H9 (cell line): ENCODE data around the gene MPZL3. TPM values are rescaled to one million over a fixed set of nuclear protein-coding genes. Genes with fewer than 3 reads are reported as not detected.

ENCODE experiments used
- DNase-seq: peaks from one replicate; pipeline ENCODE4 v3.0.0-alpha.2; 2017
- H2AFZ ChIP-seq: one replicate; pipeline ENCODE4 v1.6.1; 2013; ENCODE audit warnings: mild to moderate bottlenecking, low read length, control low read depth, moderate library complexity
- H2AK5ac ChIP-seq: 2 replicates; pipeline ENCODE4 v1.6.1; 2013; ENCODE audit warnings: low read length, control low read depth, mixed read lengths; ENCODE audit not compliant: insufficient read length
- H2BK120ac ChIP-seq: one replicate; pipeline ENCODE4 v1.6.1; 2013; ENCODE audit warnings: low read depth, mild to moderate bottlenecking, low read length, control low read depth, inconsistent platforms; ENCODE audit not compliant: poor library complexity, severe bottlenecking
- H2BK12ac ChIP-seq: 2 replicates; pipeline ENCODE4 v1.6.1; 2013; ENCODE audit warnings: low read length, control low read depth, mixed read lengths, low read depth; ENCODE audit not compliant: insufficient read length
- H2BK15ac ChIP-seq: 2 replicates; pipeline ENCODE4 v1.6.1; 2013; ENCODE audit warnings: low read depth, low read length, control low read depth
- H2BK20ac ChIP-seq: one replicate; pipeline ENCODE4 v1.6.1; 2013; ENCODE audit warnings: low read depth, mild to moderate bottlenecking, low read length, control low read depth, inconsistent platforms; ENCODE audit not compliant: poor library complexity, severe bottlenecking
- H2BK5ac ChIP-seq: 2 replicates; pipeline ENCODE4 v1.6.1; 2013; ENCODE audit warnings: low read length, control low read depth, mixed read lengths; ENCODE audit not compliant: insufficient read length
- H3K14ac ChIP-seq: 2 replicates; pipeline ENCODE4 v1.6.1; 2013; ENCODE audit warnings: low read length, control low read depth; ENCODE audit not compliant: insufficient read depth
- H3K18ac ChIP-seq: 2 replicates; pipeline ENCODE4 v1.6.1; 2013; ENCODE audit warnings: low read depth, mild to moderate bottlenecking, mixed read lengths, low read length, control low read depth; ENCODE audit not compliant: insufficient read length
- H3K23ac ChIP-seq: 2 replicates; pipeline ENCODE4 v1.6.1; 2013; ENCODE audit warnings: low read length, control low read depth, mixed read lengths, low read depth; ENCODE audit not compliant: insufficient read length
- H3K23me2 ChIP-seq: 2 replicates; pipeline ENCODE4 v1.6.1; 2013; ENCODE audit warnings: low read depth, mild to moderate bottlenecking, mixed read lengths, low read length, control low read depth; ENCODE audit not compliant: insufficient read length, poor library complexity, severe bottlenecking
- H3K27ac ChIP-seq: 2 replicates; pipeline ENCODE4 v1.5.1; 2013; ENCODE audit warnings: low read length, control low read depth, mixed read lengths, low read depth; ENCODE audit not compliant: insufficient read length
- H3K27me3 ChIP-seq: 2 replicates; pipeline ENCODE4 v1.6.1; 2013; ENCODE audit warnings: low read length, control low read depth, inconsistent platforms; ENCODE audit not compliant: insufficient read depth
- H3K4ac ChIP-seq: 2 replicates; pipeline ENCODE4 v1.6.1; 2013; ENCODE audit warnings: low read depth, mild to moderate bottlenecking, control low read depth, inconsistent platforms, low read length, moderate library complexity
- H3K4me1 ChIP-seq: 2 replicates; pipeline ENCODE4 v1.6.1; 2013; ENCODE audit warnings: low read length, control low read depth, inconsistent platforms; ENCODE audit not compliant: insufficient read depth
- H3K4me2 ChIP-seq: 2 replicates; pipeline ENCODE4 v1.6.1; 2013; ENCODE audit warnings: low read length, control low read depth, mixed read lengths; ENCODE audit not compliant: insufficient read length, insufficient read depth
- H3K56ac ChIP-seq: 2 replicates; pipeline ENCODE4 v1.6.1; 2013; ENCODE audit warnings: low read depth, mild to moderate bottlenecking, mixed read lengths, low read length, control low read depth; ENCODE audit not compliant: insufficient read length
- H3K79me1 ChIP-seq: 2 replicates; pipeline ENCODE4 v1.6.1; 2013; ENCODE audit warnings: low read depth, mild to moderate bottlenecking, moderate library complexity, low read length, control low read depth, inconsistent platforms; ENCODE audit not compliant: insufficient read depth, poor library complexity, severe bottlenecking
- H3K79me2 ChIP-seq: 2 replicates; pipeline ENCODE4 v1.6.1; 2013; ENCODE audit warnings: low read length, control low read depth, inconsistent platforms; ENCODE audit not compliant: insufficient read depth
- H3K9ac ChIP-seq: 2 replicates; pipeline ENCODE4 v1.6.1; 2013; ENCODE audit warnings: low read length, control low read depth, mixed read lengths; ENCODE audit not compliant: insufficient read length; ENCODE audit errors: extremely low read depth
- H3K9me3 ChIP-seq: one replicate; pipeline ENCODE4 v1.6.1; 2013; ENCODE audit warnings: low read depth, low read length, inconsistent platforms; ENCODE audit not compliant: control insufficient read depth
- H3T11ph ChIP-seq: one replicate; pipeline ENCODE4 v1.6.1; 2013; ENCODE audit warnings: mild to moderate bottlenecking, low read length, control low read depth, inconsistent platforms
- H4K20me1 ChIP-seq: one replicate; pipeline ENCODE4 v1.6.1; 2013; ENCODE audit not compliant: control insufficient read depth, insufficient read length, insufficient read depth
- H4K5ac ChIP-seq: 2 replicates; pipeline ENCODE4 v1.6.1; 2013; ENCODE audit warnings: low read depth, mild to moderate bottlenecking, mixed read lengths, low read length, control low read depth; ENCODE audit not compliant: insufficient read length
- H4K8ac ChIP-seq: replicated peaks from 2 replicates; pipeline ENCODE4 v1.6.1; 2013; ENCODE audit warnings: low read length, control low read depth, mixed read lengths, low read depth; ENCODE audit not compliant: insufficient read length
- H4K91ac ChIP-seq: 2 replicates; pipeline ENCODE4 v1.6.1; 2013; ENCODE audit warnings: low read depth, mild to moderate bottlenecking, moderate library complexity, mixed read lengths, low read length, control low read depth; ENCODE audit not compliant: insufficient read length
- H3K27ac Mint-ChIP-seq, 3 experiments: 2 replicates in 2 of 3; 3 replicates in 1 of 3; pipeline ENCODE4 v1.8.0; 2020 to 2021; ENCODE audit warnings: mixed read lengths in 3 of 3, mild to moderate bottlenecking in 1 of 3, moderate library complexity in 1 of 3
- H3K27me3 Mint-ChIP-seq: 2 replicates; pipeline ENCODE4 v1.8.0; 2021; ENCODE audit warnings: low read depth, mild to moderate bottlenecking, moderate library complexity, mixed read lengths
- H3K36me3 Mint-ChIP-seq, 3 experiments: 2 replicates in 2 of 3; 3 replicates in 1 of 3; pipeline ENCODE4 v1.8.0; 2020 to 2021; ENCODE audit warnings: low read depth in 3 of 3, mixed read lengths in 3 of 3; ENCODE audit not compliant: insufficient read depth in 1 of 3
- H3K4me1 Mint-ChIP-seq, 2 experiments: 2 replicates each; pipeline ENCODE4 v1.8.0; 2020; ENCODE audit warnings: mixed read lengths in 2 of 2
- H3K4me3 Mint-ChIP-seq, 2 experiments: 2 replicates in 1 of 2; 3 replicates in 1 of 2; pipeline ENCODE4 v1.8.0; 2020 to 2021; ENCODE audit warnings: mild to moderate bottlenecking in 2 of 2, mixed read lengths in 2 of 2, moderate library complexity in 1 of 2
- H3K9me3 Mint-ChIP-seq, 2 experiments: 2 replicates in 1 of 2; 3 replicates in 1 of 2; pipeline ENCODE4 v1.8.0; 2020; ENCODE audit warnings: mild to moderate bottlenecking in 2 of 2, mixed read lengths in 2 of 2, moderate library complexity in 1 of 2
- CTCF ChIP-seq: fragments of 200-600 bp; sonication (generic); conservative IDR thresholded peaks from 3 replicates; pipeline ENCODE4 v1.8.0; 2021; ENCODE audit warnings: antibody characterized with exemption, mild to moderate bottlenecking
- WGBS: extraction: QIAGEN DNeasy Blood & Tissue Kit; methylation state at CpG from one replicate; pipeline ENCODE4 v1.1.7; 2013; ENCODE audit warnings: missing lambda C conversion rate, low lambda C conversion rate, mixed read lengths; ENCODE audit not compliant: insufficient read length; ENCODE audit errors: extremely low coverage; 5-methylcytosine and 5-hydroxymethylcytosine counted together
- total RNA-seq: library from RNA; stranded (reverse); gene quantifications from 2 replicates; pipeline ENCODE4 v1.2.1, GENCODE V29; 2021

Gene MPZL3
- total RNA-seq, 1 experiment from 2014 or later, result 2.6 TPM

- Histone ChIP-seq H4K5ac (no peak overlapping the region), H3T11ph (no peak overlapping the region), H3K4me2 (no peak overlapping the region), H2BK12ac (no peak overlapping the region), H2AFZ (no peak overlapping the region), H3K27me3 (no peaks in the 10 kb centered on the region), H3K23ac (no peak overlapping the region), H4K91ac (no peak overlapping the region), H3K79me1 (no peaks in the 10 kb centered on the region), H3K9ac (no peak overlapping the region), H2BK20ac (no peak overlapping the region), H3K18ac (no peak overlapping the region), H3K23me2 (no peaks in the 10 kb centered on the region), H3K4ac (no peak overlapping the region), H2AK5ac (no peak overlapping the region), H2BK120ac (no peak overlapping the region), H3K9me3 (no peaks in the 10 kb centered on the region), H3K27ac (no peak overlapping the region), H3K14ac (no peak overlapping the region), H3K4me1 (no peaks in the 10 kb centered on the region), H4K20me1 (no peaks in the 10 kb centered on the region), H2BK15ac (no peak overlapping the region), H3K79me2 (no peaks in the 10 kb centered on the region), H2BK5ac (no peak overlapping the region), H3K56ac (no peak overlapping the region), H4K8ac (no peak overlapping the region)
- no CpG with 5 or more reads among the region's 6 CpGs for WGBS
- H3K36me3 Mint-ChIP-seq, result no peaks in the 10 kb centered on the region
- no peak for DNase-seq
- H3K27me3 Mint-ChIP-seq, result peaks cover 7% of the 10 kb centered on the region
- no peaks in the 10 kb centered on the region; a peak in 1 of 5 replicates for H3K9me3 Mint-ChIP-seq
- no peak overlapping the region for H3K4me3 Mint-ChIP-seq
- H3K4me1 Mint-ChIP-seq, result peaks cover 35 to 36% of the 10 kb centered on the region in 2 experiments
- H3K27ac Mint-ChIP-seq, result no peak overlapping the region
- TF ChIP-seq CTCF, result no peak
Measured at GRCh38 chr11:118199135-118199534, 53.0 kb downstream of the MPZL3 start.
